Mesendoderm (in vitro differentiated cells): ENCODE data around the gene PDZD8.
"Not testable (repeated sequence)": the region's sequence is repeated elsewhere in the genome, so short reads cannot be mapped to it uniquely, and the experiment has no call there.

Experiments
- DNase-seq: peaks from one replicate; pipeline ENCODE4 v3.0.0; 2013
- H2AK5ac ChIP-seq: 2 replicates; pipeline ENCODE4 v1.6.1; 2013; ENCODE audit warnings: low read length, inconsistent platforms
- H2BK120ac ChIP-seq: 2 replicates; pipeline ENCODE4 v1.6.1; 2013; ENCODE audit warnings: low read depth, mild to moderate bottlenecking, low read length, moderate library complexity, mixed read lengths
- H2BK15ac ChIP-seq: replicated peaks from 2 replicates; pipeline ENCODE4 v1.6.1; 2013; ENCODE audit warnings: low read depth, mild to moderate bottlenecking, moderate library complexity
- H2BK5ac ChIP-seq: 2 replicates; pipeline ENCODE4 v1.6.1; 2013; ENCODE audit warnings: low read length, inconsistent platforms
- H3K18ac ChIP-seq: 2 replicates; pipeline ENCODE4 v1.6.1; 2013; ENCODE audit warnings: mild to moderate bottlenecking, low read length, mixed read lengths
- H3K23ac ChIP-seq: one replicate; pipeline ENCODE4 v1.6.1; 2013; ENCODE audit warnings: low read length
- H3K27ac ChIP-seq: 2 replicates; pipeline ENCODE4 v1.5.1; 2013; ENCODE audit warnings: low read depth, mild to moderate bottlenecking, inconsistent platforms, low read length, moderate library complexity
- H3K27me3 ChIP-seq: 2 replicates; pipeline ENCODE4 v1.6.1; 2013; ENCODE audit warnings: low read length, control low read depth, mild to moderate bottlenecking, inconsistent platforms; ENCODE audit not compliant: insufficient read depth, poor library complexity
- H3K36me3 ChIP-seq: 2 replicates; pipeline ENCODE4 v1.6.1; 2013; ENCODE audit warnings: low read length, inconsistent platforms; ENCODE audit not compliant: control insufficient read depth, insufficient read depth
- H3K4ac ChIP-seq: one replicate; pipeline ENCODE4 v1.6.1; 2013; ENCODE audit warnings: low read depth, mild to moderate bottlenecking, low read length, moderate library complexity
- H3K4me1 ChIP-seq: 2 replicates; pipeline ENCODE4 v1.6.1; 2013; ENCODE audit warnings: low read depth, low read length, inconsistent platforms; ENCODE audit not compliant: control insufficient read depth
- H3K4me2 ChIP-seq: 2 replicates; pipeline ENCODE4 v1.6.1; 2013; ENCODE audit warnings: low read length
- H3K4me3 ChIP-seq: 2 replicates; pipeline ENCODE4 v1.5.1; 2013; ENCODE audit warnings: mild to moderate bottlenecking, low read length
- H3K56ac ChIP-seq: one replicate; pipeline ENCODE4 v1.6.1; 2013; ENCODE audit warnings: low read length
- H3K79me1 ChIP-seq: 2 replicates; pipeline ENCODE4 v1.6.1; 2013; ENCODE audit warnings: low read length, inconsistent platforms
- H3K79me2 ChIP-seq: 2 replicates; pipeline ENCODE4 v1.6.1; 2013; ENCODE audit warnings: mild to moderate bottlenecking, low read length; ENCODE audit not compliant: control insufficient read depth, insufficient read depth
- H3K9ac ChIP-seq: 2 replicates; pipeline ENCODE4 v1.6.1; 2013; ENCODE audit warnings: low read length, inconsistent platforms
- H4K5ac ChIP-seq: one replicate; pipeline ENCODE4 v1.6.1; 2013; ENCODE audit warnings: low read length
- H4K8ac ChIP-seq: one replicate; pipeline ENCODE4 v1.6.1; 2013; ENCODE audit warnings: low read depth, mild to moderate bottlenecking, control low read depth, low read length, moderate library complexity
- WGBS: extraction: QIAGEN DNeasy Blood & Tissue Kit; methylation state at CpG from one replicate; pipeline ENCODE4 v1.1.7; 2013; ENCODE audit warnings: low lambda C conversion rate, missing lambda C conversion rate; ENCODE audit not compliant: insufficient coverage; ENCODE audit errors: extremely low coverage; 5-methylcytosine and 5-hydroxymethylcytosine counted together

The PDZD8 gene

GRCh38 chr10:117298219-117298618, 77.0 kb downstream of the PDZD8 start:
- no peak overlapping the region for H3K4ac ChIP-seq
- no peaks in the 10 kb centered on the region for H3K36me3 ChIP-seq
- no peak for DNase-seq
- H3K27me3 ChIP-seq: no peaks in the 10 kb centered on the region
- no peak overlapping the region for H3K23ac ChIP-seq
- peaks cover 2% of the 10 kb centered on the region for H3K79me1 ChIP-seq
- WGBS: no CpG with 5 or more reads among the region's 1 CpG
- H3K4me3 ChIP-seq: no peak overlapping the region
- H3K18ac ChIP-seq: no peak overlapping the region
- H2BK5ac ChIP-seq: no peak overlapping the region
- H2AK5ac ChIP-seq: no peak overlapping the region
- H3K27ac ChIP-seq: no peak overlapping the region
- H3K4me1 ChIP-seq: no peaks in the 10 kb centered on the region
- H2BK120ac ChIP-seq: no peak overlapping the region
- H4K8ac ChIP-seq: no peak overlapping the region
- no peak overlapping the region for H3K4me2 ChIP-seq
- no peaks in the 10 kb centered on the region for H3K79me2 ChIP-seq
- no peak overlapping the region for H3K56ac ChIP-seq
- H3K9ac ChIP-seq: no peak overlapping the region
- H2BK15ac ChIP-seq: no peak overlapping the region
- H4K5ac ChIP-seq: no peak overlapping the region

- Histone ChIP-seq H3K4me3 (no peak overlapping the region), H4K8ac (no peak overlapping the region), H3K18ac (no peak overlapping the region), H3K9ac (no peak overlapping the region), H3K56ac (no peak overlapping the region), H3K4ac (no peak overlapping the region), H3K4me2 (no peak overlapping the region), H3K79me1 (peaks cover 2% of the 10 kb centered on the region), H3K23ac (no peak overlapping the region), H3K36me3 (no peaks in the 10 kb centered on the region), H2BK120ac (no peak overlapping the region), H2BK5ac (no peak overlapping the region), H2BK15ac (no peak overlapping the region), H4K5ac (no peak overlapping the region), H3K4me1 (no peaks in the 10 kb centered on the region), H2AK5ac (no peak overlapping the region), H3K27me3 (no peaks in the 10 kb centered on the region), H3K27ac (no peak overlapping the region), H3K79me2 (no peaks in the 10 kb centered on the region)
- no CpG with 5 or more reads among the region's 2 CpGs for WGBS
- no peak for DNase-seq
These were observed 80.5 kb downstream of the PDZD8 start for GRCh38 chr10:117294735-117295134.

GRCh38 chr10:117294039-117294645, 81.1 kb downstream of the PDZD8 start:
- Histone ChIP-seq H3K27me3 (no peaks in the 10 kb centered on the region), H3K79me1 (peaks cover 2% of the 10 kb centered on the region), H3K4ac (no peak overlapping the region), H2BK5ac (no peak overlapping the region), H3K36me3 (no peaks in the 10 kb centered on the region), H3K4me2 (no peak overlapping the region), H3K27ac (no peak overlapping the region), H3K18ac (no peak overlapping the region), H3K9ac (no peak overlapping the region), H3K23ac (no peak overlapping the region), H2BK120ac (no peak overlapping the region), H3K4me1 (no peaks in the 10 kb centered on the region), H4K8ac (no peak overlapping the region), H3K56ac (no peak overlapping the region), H2BK15ac (no peak overlapping the region), H2AK5ac (no peak overlapping the region), H4K5ac (no peak overlapping the region), H3K4me3 (no peak overlapping the region), H3K79me2 (no peaks in the 10 kb centered on the region)
- DNase-seq: no peak
- WGBS: no CpG with 5 or more reads among the region's 1 CpG

GRCh38 chr10:117290872-117291271, 84.4 kb downstream of the PDZD8 start:
- H3K56ac ChIP-seq, H3K23ac ChIP-seq, H2BK120ac ChIP-seq, H3K4me1 ChIP-seq, H3K4me3 ChIP-seq, H2BK5ac ChIP-seq, H3K79me1 ChIP-seq, H3K18ac ChIP-seq, H2AK5ac ChIP-seq, H4K8ac ChIP-seq, H3K4ac ChIP-seq, H3K9ac ChIP-seq, H3K27me3 ChIP-seq, H3K4me2 ChIP-seq, H3K79me2 ChIP-seq, H2BK15ac ChIP-seq, H4K5ac ChIP-seq, DNase-seq, H3K36me3 ChIP-seq, H3K27ac ChIP-seq: not testable (repeated sequence)
- no CpG with 5 or more reads among the region's 10 CpGs for WGBS

- Histone ChIP-seq H2BK5ac (no peak overlapping the region), H3K9ac (no peak overlapping the region), H3K27me3 (no peaks in the 10 kb centered on the region), H4K5ac (no peak overlapping the region), H2AK5ac (no peak overlapping the region), H3K23ac (no peak overlapping the region), H2BK120ac (no peak overlapping the region), H3K27ac (no peak overlapping the region), H3K4me3 (no peak overlapping the region), H3K4ac (no peak overlapping the region), H3K18ac (no peak overlapping the region), H3K79me2 (no peaks in the 10 kb centered on the region), H4K8ac (no peak overlapping the region), H3K79me1 (no peaks in the 10 kb centered on the region), H3K36me3 (no peaks in the 10 kb centered on the region), H3K56ac (no peak overlapping the region), H3K4me1 (no peaks in the 10 kb centered on the region), H3K4me2 (no peak overlapping the region), H2BK15ac (no peak overlapping the region)
- DNase-seq: no peak
- no CpG with 5 or more reads among the region's 12 CpGs for WGBS
These were observed 90.3 kb downstream of the PDZD8 start for GRCh38 chr10:117284716-117285494.
